ENCODE results near the gene COASY.

COASY gene

DNA sequence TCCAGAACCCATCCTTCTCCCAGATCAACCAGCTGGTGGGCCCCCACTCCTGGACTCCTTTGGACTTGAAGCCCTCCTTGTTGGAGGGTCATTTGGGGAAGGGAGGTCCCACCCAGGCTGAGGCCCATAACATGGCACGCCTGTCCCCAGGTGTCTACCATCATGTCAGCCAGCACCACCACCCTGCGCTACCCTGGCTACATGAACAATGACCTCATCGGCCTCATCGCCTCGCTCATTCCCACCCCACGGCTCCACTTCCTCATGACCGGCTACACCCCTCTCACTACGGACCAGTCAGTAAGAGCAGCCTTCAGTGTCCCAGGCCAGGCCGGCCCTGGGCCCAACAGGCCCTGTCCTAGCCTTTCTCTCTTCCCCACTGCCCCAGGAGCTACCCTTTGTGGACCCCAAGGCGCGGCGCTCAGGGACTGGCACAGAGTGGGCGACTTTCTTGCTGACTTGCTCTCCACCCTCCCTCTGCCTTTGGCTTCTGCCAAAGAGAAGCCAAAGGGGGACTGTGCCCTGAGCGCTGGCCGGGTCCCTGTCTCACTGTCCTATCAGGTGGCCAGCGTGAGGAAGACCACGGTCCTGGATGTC is 51.8 kb downstream of the COASY start:
- DNase-seq (ENCODE audit: low read depth) = no peak

All from non-pigmented ciliary epithelial cell (primary cell).